Frontal cortex (tissue), 1 donor: ENCODE measurements around the gene HMOX1. TPM values are rescaled to one million over a fixed set of nuclear protein-coding genes. Genes with fewer than 3 reads are reported as not detected.

Experiments
- small RNA-seq: library from RNA; depleted of rRNA; stranded (forward); fragments of <200 nt; gene quantifications from one replicate; pipeline ENCODE3, GENCODE V24; 2014
- total RNA-seq: library from RNA; depleted of rRNA; stranded (reverse); fragments of >200 nt; gene quantifications from one replicate; pipeline ENCODE4 v1.2.3, GENCODE V29; 2014

The HMOX1 gene
- total RNA-seq, 1 donor from 2014 or later = 2.9 TPM

Small RNAs within 50 kb of the gene (small RNA-seq; reads per million reads assigned to genes)
- gene MIR3909 = 1.3 reads per million, percentile 74 among the genes with 10 or more reads in this experiment
- not detected for gene MIR6069

Other genes starting within 250 kb of the HMOX1 start
- gene HMGXB4, start 123.6 kb upstream of the HMOX1 start, total RNA-seq = 22.0 TPM
- gene TOM1, start 81.2 kb upstream of the HMOX1 start, total RNA-seq = 6.9 TPM
- gene MCM5, start 19.0 kb downstream of the HMOX1 start, total RNA-seq = 9.4 TPM
- gene RASD2, start 159.7 kb downstream of the HMOX1 start, total RNA-seq = 1.2 TPM
- gene MB, start 236.2 kb downstream of the HMOX1 start, total RNA-seq = not detected